Lower lobe of right lung (tissue), 2 donors: ENCODE data around the gene ZFR2. TPM values are rescaled to one million over a fixed set of nuclear protein-coding genes. Genes with fewer than 3 reads are reported as not detected.

Source experiments
- ATAC-seq, 2 donors: fragments of 200-7000 bp; cut with Tn5 transposase; one replicate each; pipeline ENCODE4 v1.9.1; 2020 to 2022; ENCODE audit warnings: mild to moderate bottlenecking in 2 of 2, moderate library complexity in 2 of 2
- DNase-seq: peaks from one replicate; pipeline ENCODE4 v3.0.0-alpha.2; 2020
- H3K27ac ChIP-seq: fragments of 200-600 bp; one replicate; pipeline ENCODE4 v1.8.0; 2022
- H3K27me3 ChIP-seq: fragments of 200-600 bp; one replicate; pipeline ENCODE4 v1.8.0; 2022; ENCODE audit warnings: low read depth
- H3K36me3 ChIP-seq: fragments of 200-600 bp; one replicate; pipeline ENCODE4 v1.8.0; 2022; ENCODE audit warnings: mild to moderate bottlenecking
- H3K4me1 ChIP-seq: fragments of 200-600 bp; one replicate; pipeline ENCODE4 v1.8.0; 2022
- H3K4me3 ChIP-seq: fragments of 200-600 bp; one replicate; pipeline ENCODE4 v1.8.0; 2022; ENCODE audit warnings: mild to moderate bottlenecking
- H3K9me3 ChIP-seq: fragments of 200-600 bp; one replicate; pipeline ENCODE4 v1.8.0; 2022
- CTCF ChIP-seq: fragments of 200-600 bp; IDR thresholded peaks from one replicate; pipeline ENCODE4 v1.8.0; 2022; ENCODE audit warnings: antibody characterized with exemption, mild to moderate bottlenecking
- intact Hi-C: fragments of 100-400 bp; cut with DNase I; formaldehyde crosslinking; loops from one replicate; pipeline ENCODE4 v1.11.0; 2022
- total RNA-seq: library from RNA; stranded (reverse); fragmentation: NEBNext Ultra II Directional; extraction: Animal tissue kit (Norgen Biotek cat#: 25700); gene quantifications from one replicate; pipeline ENCODE4 v1.2.1, GENCODE V29; 2021
- donor health status: DM: no; HTN: yes; CAD: no; lungs with severe emphysema.

ZFR2 gene
- total RNA-seq, 1 donor from 2014 or later = 0.41 TPM

- no peaks in the 10 kb centered on the region for H3K36me3 ChIP-seq
- H3K4me1 ChIP-seq = no peaks in the 10 kb centered on the region
- ATAC-seq = no peak
- DNase-seq = no peak
- TF ChIP-seq CTCF = no peak
- H3K27ac ChIP-seq = no peak overlapping the region
- peaks cover 3% of the 10 kb centered on the region for H3K27me3 ChIP-seq
- no peaks in the 10 kb centered on the region for H3K9me3 ChIP-seq
- no peak overlapping the region for H3K4me3 ChIP-seq
- intact Hi-C loops = no loop called here
Observed at GRCh38 chr19:3840804-3841203, 28.0 kb downstream of the ZFR2 start.

GRCh38 chr19:3839941-3840340, 28.9 kb downstream of the ZFR2 start:
- no peak for ATAC-seq
- no peak overlapping the region for H3K4me3 ChIP-seq
- H3K36me3 ChIP-seq = no peaks in the 10 kb centered on the region
- H3K9me3 ChIP-seq = no peaks in the 10 kb centered on the region
- H3K4me1 ChIP-seq = no peaks in the 10 kb centered on the region
- no peak for TF ChIP-seq CTCF
- intact Hi-C loops = no loop called here
- no peak overlapping the region for H3K27ac ChIP-seq
- no peak for DNase-seq
- peaks cover 4% of the 10 kb centered on the region for H3K27me3 ChIP-seq

GRCh38 chr19:3838661-3839060, 30.2 kb downstream of the ZFR2 start:
- TF ChIP-seq CTCF = no peak
- no peak for ATAC-seq

GRCh38 chr19:3837922-3838321, 30.9 kb downstream of the ZFR2 start:
- no peaks in the 10 kb centered on the region for H3K4me1 ChIP-seq
- H3K27ac ChIP-seq = no peak overlapping the region
- DNase-seq (no peak), ATAC-seq (no peak)
- H3K9me3 ChIP-seq = no peaks in the 10 kb centered on the region
- no peaks in the 10 kb centered on the region for H3K36me3 ChIP-seq
- no peak overlapping the region for H3K4me3 ChIP-seq
- H3K27me3 ChIP-seq = peaks cover 18% of the 10 kb centered on the region
- no peak for TF ChIP-seq CTCF
- intact Hi-C loops = no loop called here

More at GRCh38 chr19:3838661-3839060, 30.2 kb downstream of the ZFR2 start:
- peaks cover 12% of the 10 kb centered on the region for H3K27me3 ChIP-seq
- no peaks in the 10 kb centered on the region for H3K9me3 ChIP-seq
- H3K4me3 ChIP-seq = no peak overlapping the region
- no peaks in the 10 kb centered on the region for H3K4me1 ChIP-seq
- intact Hi-C loops = no loop called here
- H3K27ac ChIP-seq = no peak overlapping the region
- DNase-seq = no peak
- no peaks in the 10 kb centered on the region for H3K36me3 ChIP-seq

- Histone ChIP-seq H3K9me3 (no peaks in the 10 kb centered on the region), H3K36me3 (no peaks in the 10 kb centered on the region), H3K27ac (no peak overlapping the region), H3K27me3 (peaks cover 18% of the 10 kb centered on the region), H3K4me1 (no peaks in the 10 kb centered on the region), H3K4me3 (no peak overlapping the region)
- intact Hi-C loops = no loop called here
- ATAC-seq (no peak), DNase-seq (no peak)
- TF ChIP-seq CTCF = no peak
Observed at GRCh38 chr19:3837332-3837731, 31.5 kb downstream of the ZFR2 start.

- Histone ChIP-seq H3K36me3 (no peaks in the 10 kb centered on the region), H3K27ac (no peak overlapping the region), H3K4me1 (no peaks in the 10 kb centered on the region), H3K27me3 (peaks cover 18% of the 10 kb centered on the region), H3K9me3 (no peaks in the 10 kb centered on the region), H3K4me3 (no peak overlapping the region)
- no peak for ATAC-seq
- no peak for DNase-seq
- intact Hi-C loops = no loop called here
- no peak for TF ChIP-seq CTCF
Observed at GRCh38 chr19:3836887-3837286, 32.0 kb downstream of the ZFR2 start.
